NCI-H2107 (cell line): ENCODE results near the gene CDK5R1.
A peak's percentile ranks its signal among the peaks of the same experiment; 100 is the strongest.

Experiments
- DNase-seq: peaks from one replicate; lab custom pipeline; 2025; lab: John Stamatoyannopoulos, UW

The CDK5R1 gene

GRCh38 chr17:32471652-32472051 lies 15.1 kb upstream of the CDK5R1 start:
- DNase-seq = no peak

GRCh38 chr17:32475258-32475657 lies 11.5 kb upstream of the CDK5R1 start:
- DNase-seq = no peak

- DNase-seq = no peak
Observed at GRCh38 chr17:32477220-32477619, 9.6 kb upstream of the CDK5R1 start.

- no peak for DNase-seq
Observed at GRCh38 chr17:32479074-32479617, 7.6 kb upstream of the CDK5R1 start.

GRCh38 chr17:32481193-32481592 lies 5.6 kb upstream of the CDK5R1 start:
- DNase-seq = no peak

- no peak for DNase-seq
Observed at GRCh38 chr17:32482568-32483320, 4.0 kb upstream of the CDK5R1 start.

GRCh38 chr17:32483451-32484019 lies 3.3 kb upstream of the CDK5R1 start:
- DNase-seq = peak; percentile 63

- DNase-seq = no peak
Observed at GRCh38 chr17:32484041-32484461, 2.7 kb upstream of the CDK5R1 start.

- DNase-seq = no peak
Observed at GRCh38 chr17:32484628-32485027, 2.2 kb upstream of the CDK5R1 start.

- DNase-seq = no peak
Observed at GRCh38 chr17:32485261-32486110, 1.3 kb upstream of the CDK5R1 start.

- peak; percentile 81 for DNase-seq
Observed at GRCh38 chr17:32486111-32486700, 587 bp upstream of the CDK5R1 start.

- DNase-seq = no peak
Observed at GRCh38 chr17:32487473-32488176, 832 bp downstream of the CDK5R1 start.

- no peak for DNase-seq
Observed at GRCh38 chr17:32488177-32488542, 1.4 kb downstream of the CDK5R1 start.

- DNase-seq = no peak
Observed at GRCh38 chr17:32488604-32489180, 1.9 kb downstream of the CDK5R1 start.

- no peak for DNase-seq
Observed at GRCh38 chr17:32489320-32490100, 2.7 kb downstream of the CDK5R1 start.

GRCh38 chr17:32490101-32490482 lies 3.3 kb downstream of the CDK5R1 start:
- no peak for DNase-seq

- no peak for DNase-seq
Observed at GRCh38 chr17:32491371-32492263, 4.8 kb downstream of the CDK5R1 start.

GRCh38 chr17:32492264-32492589 lies 5.4 kb downstream of the CDK5R1 start:
- DNase-seq = no peak

GRCh38 chr17:32492648-32493289 lies 6.0 kb downstream of the CDK5R1 start:
- DNase-seq = no peak
